Astrocyte (in vitro differentiated cells and primary cell): ENCODE measurements around the gene NEU2. TPM values are rescaled to one million over a fixed set of nuclear protein-coding genes. Genes with fewer than 3 reads are reported as not detected.

Experiments used
- DNase-seq: peaks from one replicate; pipeline ENCODE4 v3.0.0-alpha.2; 2010; ENCODE audit warnings: low read depth
- FAIRE-seq: peaks from 2 replicates; lab custom pipeline; 2011; peaks lifted over from hg19 to GRCh38; lab: Jason Lieb, UNC
- H2AFZ ChIP-seq: 2 replicates; pipeline ENCODE4 v1.6.0; 2012; ENCODE audit warnings: low read depth, low read length, inconsistent platforms
- H3K27ac ChIP-seq: 2 replicates; pipeline ENCODE4 v1.5.1; 2011; ENCODE audit warnings: low read depth, low read length, inconsistent platforms
- H3K27me3 ChIP-seq: 2 replicates; pipeline ENCODE4 v1.6.0; 2011; ENCODE audit warnings: low read length, inconsistent platforms; ENCODE audit not compliant: insufficient read depth
- H3K36me3 ChIP-seq: 2 replicates; pipeline ENCODE4 v1.5.1; 2011; ENCODE audit warnings: low read length, inconsistent platforms; ENCODE audit not compliant: insufficient read depth
- H3K4me1 ChIP-seq: 2 replicates; pipeline ENCODE4 v1.5.1; 2011; ENCODE audit warnings: low read length, inconsistent platforms; ENCODE audit not compliant: insufficient read depth
- H3K4me2 ChIP-seq: 2 replicates; pipeline ENCODE4 v1.6.0; 2012; ENCODE audit warnings: low read length, inconsistent platforms
- H3K4me3 ChIP-seq: 2 replicates; pipeline ENCODE4 v1.5.1; 2011; ENCODE audit warnings: low read depth, mild to moderate bottlenecking, low read length, inconsistent platforms; ENCODE audit not compliant: insufficient read depth
- H3K79me2 ChIP-seq: 2 replicates; pipeline ENCODE4 v1.6.0; 2012; ENCODE audit warnings: mild to moderate bottlenecking, low read length, inconsistent platforms; ENCODE audit not compliant: insufficient read depth
- H3K9ac ChIP-seq: 2 replicates; pipeline ENCODE4 v1.6.0; 2012; ENCODE audit warnings: mild to moderate bottlenecking, low read length, inconsistent platforms
- H3K9me3 ChIP-seq: 2 replicates; pipeline ENCODE4 v1.5.1; 2012; ENCODE audit warnings: low read depth, mild to moderate bottlenecking, low read length, inconsistent platforms; ENCODE audit not compliant: insufficient read depth
- H4K20me1 ChIP-seq: 2 replicates; pipeline ENCODE4 v1.6.0; 2012; ENCODE audit warnings: low read length, inconsistent platforms; ENCODE audit not compliant: insufficient read depth
- H3K27ac Mint-ChIP-seq: one replicate; pipeline ENCODE4 v1.8.0; 2021; ENCODE audit warnings: mild to moderate bottlenecking, mixed read lengths; ENCODE audit not compliant: unreplicated experiment
- H3K27me3 Mint-ChIP-seq: one replicate; pipeline ENCODE4 v1.8.0; 2021; ENCODE audit warnings: low read depth, mixed read lengths; ENCODE audit not compliant: unreplicated experiment
- H3K36me3 Mint-ChIP-seq: one replicate; pipeline ENCODE4 v1.8.0; 2021; ENCODE audit warnings: low read depth, mixed read lengths; ENCODE audit not compliant: unreplicated experiment
- H3K4me1 Mint-ChIP-seq: one replicate; pipeline ENCODE4 v1.8.0; 2021; ENCODE audit warnings: low read depth, mixed read lengths; ENCODE audit not compliant: unreplicated experiment
- H3K4me3 Mint-ChIP-seq: one replicate; pipeline ENCODE4 v1.8.0; 2021; ENCODE audit warnings: mild to moderate bottlenecking, moderate library complexity, mixed read lengths; ENCODE audit not compliant: unreplicated experiment
- H3K9me3 Mint-ChIP-seq: one replicate; pipeline ENCODE4 v1.8.0; 2021; ENCODE audit warnings: mild to moderate bottlenecking, mixed read lengths; ENCODE audit not compliant: unreplicated experiment
- CTCF ChIP-seq: IDR thresholded peaks from 2 replicates; pipeline ENCODE4 v1.5.1; 2011; ENCODE audit warnings: low read depth, mild to moderate bottlenecking, inconsistent platforms, low read length, moderate library complexity; ENCODE audit not compliant: insufficient read depth
- EZH2 ChIP-seq: IDR thresholded peaks from 2 replicates; pipeline ENCODE4 v1.6.1; 2012; ENCODE audit warnings: mild to moderate bottlenecking, low read length, inconsistent platforms; ENCODE audit not compliant: insufficient read depth
- total RNA-seq: library from RNA; stranded (reverse); gene quantifications from 2 replicates; pipeline ENCODE4 v1.2.1, GENCODE V29; 2021

Gene NEU2
- total RNA-seq, 1 donor from 2014 or later, result not detected

DNA sequence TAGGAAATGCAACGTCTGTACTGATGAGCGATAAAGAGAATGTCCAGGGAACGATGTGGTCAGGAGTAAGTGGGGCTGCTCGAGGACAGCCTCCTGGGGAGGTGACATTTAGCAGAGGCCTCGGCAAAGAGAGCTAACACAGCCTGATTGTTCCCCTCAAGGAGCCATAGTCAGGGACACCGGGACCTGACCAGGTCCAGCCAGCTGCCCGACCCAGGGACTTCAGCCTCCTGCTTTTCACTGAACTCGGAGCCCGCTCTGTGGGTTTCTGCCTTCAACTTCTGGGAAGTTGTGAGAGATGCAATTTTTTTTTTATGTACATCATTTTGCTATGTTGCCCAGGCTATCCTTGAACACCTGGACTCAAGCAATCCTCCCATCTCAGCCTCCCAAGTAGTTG is 10.1 kb downstream of the NEU2 start:
- FAIRE-seq (no peak), DNase-seq (no peak)
- H3K27me3 ChIP-seq, result peaks cover 4% of the 10 kb centered on the region
- H3K27ac ChIP-seq, result no peak overlapping the region
- no peaks in the 10 kb centered on the region for H4K20me1 ChIP-seq
- H3K79me2 ChIP-seq, result no peaks in the 10 kb centered on the region
- H3K9me3 Mint-ChIP-seq, result peaks cover 8% of the 10 kb centered on the region
- TF ChIP-seq EZH2, result no peak
- TF ChIP-seq CTCF, result no peak
- H3K9ac ChIP-seq, result no peak overlapping the region
- no peak overlapping the region for H3K4me3 Mint-ChIP-seq
- H3K4me3 ChIP-seq, result no peak overlapping the region
- H3K27ac Mint-ChIP-seq, result no peak overlapping the region
- H3K4me1 Mint-ChIP-seq, result no peaks in the 10 kb centered on the region
- H3K36me3 ChIP-seq, result no peaks in the 10 kb centered on the region
- no peak overlapping the region for H2AFZ ChIP-seq
- peaks cover 37% of the 10 kb centered on the region for H3K27me3 Mint-ChIP-seq
- H3K9me3 ChIP-seq, result no peaks in the 10 kb centered on the region
- H3K4me2 ChIP-seq, result no peak overlapping the region
- no peaks in the 10 kb centered on the region for H3K4me1 ChIP-seq
- peaks cover 4% of the 10 kb centered on the region for H3K36me3 Mint-ChIP-seq

- Histone ChIP-seq H3K36me3 (no peaks in the 10 kb centered on the region), H2AFZ (no peak overlapping the region), H3K4me1 (no peaks in the 10 kb centered on the region), H3K27me3 (peaks cover 6% of the 10 kb centered on the region), H3K79me2 (no peaks in the 10 kb centered on the region), H3K9ac (no peak overlapping the region), H4K20me1 (no peaks in the 10 kb centered on the region), H3K27ac (no peak overlapping the region), H3K9me3 (no peaks in the 10 kb centered on the region), H3K4me3 (no peak overlapping the region), H3K4me2 (no peak overlapping the region)
- Mint-ChIP-seq H3K36me3 (peaks cover 4% of the 10 kb centered on the region), H3K27me3 (peaks cover 57% of the 10 kb centered on the region), H3K9me3 (peaks cover 13% of the 10 kb centered on the region), H3K4me1 (no peaks in the 10 kb centered on the region), H3K27ac (no peak overlapping the region), H3K4me3 (no peak overlapping the region)
- TF ChIP-seq CTCF (no peak), EZH2 (no peak)
- FAIRE-seq (no peak), DNase-seq (no peak)
Measured at GRCh38 chr2:233044974-233045605, 12.6 kb downstream of the NEU2 start.

DNA sequence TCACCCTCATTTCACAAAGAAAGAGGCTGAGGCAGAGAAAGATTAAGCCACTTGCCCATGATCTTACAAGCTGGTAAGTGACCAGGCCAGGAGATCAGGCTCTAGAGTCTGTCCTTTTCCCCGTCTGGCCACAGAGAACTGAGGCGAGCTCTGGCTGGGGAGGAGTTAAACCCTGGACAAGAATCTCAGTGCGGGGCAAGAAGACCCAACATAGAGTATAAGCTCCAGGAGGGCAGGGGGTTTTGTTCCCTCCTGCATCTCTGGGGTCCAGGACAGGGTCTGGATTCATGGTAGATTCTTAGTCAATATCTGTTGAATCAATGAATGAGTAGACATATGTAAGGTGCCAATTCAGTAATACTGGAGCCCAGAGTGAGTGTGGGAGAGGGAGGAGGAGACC is 14.7 kb downstream of the NEU2 start:
- Mint-ChIP-seq H3K27ac (no peak overlapping the region), H3K9me3 (peaks cover 13% of the 10 kb centered on the region), H3K4me3 (no peak overlapping the region), H3K4me1 (no peaks in the 10 kb centered on the region), H3K27me3 (peaks cover 67% of the 10 kb centered on the region), H3K36me3 (peaks cover 2% of the 10 kb centered on the region)
- Histone ChIP-seq H3K79me2 (no peaks in the 10 kb centered on the region), H3K9me3 (no peaks in the 10 kb centered on the region), H4K20me1 (no peaks in the 10 kb centered on the region), H3K27me3 (peaks cover 5% of the 10 kb centered on the region), H3K4me1 (no peaks in the 10 kb centered on the region), H2AFZ (no peak overlapping the region), H3K4me2 (no peak overlapping the region), H3K4me3 (no peak overlapping the region), H3K36me3 (no peaks in the 10 kb centered on the region), H3K9ac (no peak overlapping the region), H3K27ac (no peak overlapping the region)
- DNase-seq, result no peak
- no peak for TF ChIP-seq CTCF
- no peak for TF ChIP-seq EZH2
- no peak for FAIRE-seq
